Mesangial cell (primary cell): ENCODE results near the gene CCDC121. TPM values are rescaled to one million over a fixed set of nuclear protein-coding genes. Genes with fewer than 3 reads are reported as not detected.

ENCODE experiments used
- total RNA-seq: library from RNA; depleted of rRNA; stranded (reverse); fragments of >200 nt; gene quantifications from 2 replicates; pipeline ENCODE4 v1.2.3, GENCODE V29; 2015

The CCDC121 gene
- total RNA-seq: 1.3 and 1.9 TPM in 2 replicates

GRCh38 chr2:27628767-27629709, at the start of gene CCDC121, which contains the start of gene GPN1:
TSS of gene CCDC121 (minus strand) at chr2:27629012. CDS start at chr2:27627799, 1,213 bp downstream.
TSS of gene GPN1 (plus strand) at chr2:27629050. CDS start at chr2:27629059, 9 bp downstream.

GRCh38 chr2:27663285-27664153, 34.7 kb upstream of the CCDC121 start, which contains the start of the genes SLC4A1AP and SUPT7L:
TSS of gene SLC4A1AP (plus strand) at chr2:27663889. CDS start at chr2:27663915, 26 bp downstream.
TSS of gene SUPT7L (minus strand) at chr2:27663614. CDS start at chr2:27662192, 1,422 bp downstream.

GRCh38 chr2:27582695-27583389, 46.0 kb downstream of the CCDC121 start, which contains the start of gene ZNF512:
TSS of gene ZNF512 (plus strand) at chr2:27583042. CDS start at chr2:27583113, 71 bp downstream.

Other genes starting within 250 kb of the CCDC121 start
- 6.7 and 12.9 TPM in 2 replicates for gene ZNF513, start 248.3 kb downstream of the CCDC121 start, total RNA-seq
- 66.2 and 153 TPM in 2 replicates for gene PPM1G, start 219.4 kb downstream of the CCDC121 start, total RNA-seq
- gene NRBP1, start 200.4 kb downstream of the CCDC121 start, total RNA-seq: 81.2 and 88.4 TPM in 2 replicates
- gene KRTCAP3, start 186.6 kb downstream of the CCDC121 start, total RNA-seq: 0.49 and 8.9 TPM in 2 replicates
- 14.7 and 19.4 TPM in 2 replicates for gene IFT172, start 139.3 kb downstream of the CCDC121 start, total RNA-seq
- 18.6 and 35.9 TPM in 2 replicates for gene FNDC4, start 133.8 kb downstream of the CCDC121 start, total RNA-seq
- 1.1 TPM in 1 of 2 replicates, not detected in the other for gene GCKR, start 132.2 kb downstream of the CCDC121 start, total RNA-seq
- 13.0 and 20.8 TPM in 2 replicates for gene ZNF512, start 46.0 kb downstream of the CCDC121 start, total RNA-seq
- gene GPN1, start within 50 bp of the CCDC121 start, total RNA-seq: 45.6 and 58.8 TPM in 2 replicates
- gene SUPT7L, start 34.6 kb upstream of the CCDC121 start, total RNA-seq: 15.5 and 23.7 TPM in 2 replicates
- gene SLC4A1AP, start 34.9 kb upstream of the CCDC121 start, total RNA-seq: 15.5 and 20.5 TPM in 2 replicates
- gene MRPL33, start 142.7 kb upstream of the CCDC121 start, total RNA-seq: 80.2 and 83.1 TPM in 2 replicates